Adrenal gland (tissue), 12 donors: Measurements from ENCODE around the gene DCTD. TPM values are rescaled to one million over a fixed set of nuclear protein-coding genes. Genes with fewer than 3 reads are reported as not detected.

Source experiments
- DNase-seq, 7 donors: peaks; one replicate each; pipeline ENCODE4 v3.0.0-alpha.2; 2019 to 2020
- H3K27ac ChIP-seq, 5 donors: fragments of 200-600 bp; sonication (generic) in 4 of 5; 1 replicate in 3 of 5; 2 replicates in 2 of 5; pipeline versions ENCODE4 v1.5.1 to v1.8.0; 2016 to 2020; ENCODE audit warnings: mild to moderate bottlenecking in 1 of 5
- H3K27me3 ChIP-seq: fragments of 200-600 bp; 2 replicates; pipeline ENCODE4 v1.8.0; 2021
- H3K36me3 ChIP-seq, 2 donors: fragments of 200-600 bp; replicated peaks in 1 of 2; 1 replicate in 1 of 2; 2 replicates in 1 of 2; pipeline versions ENCODE4 v1.5.1 to v1.8.0; 2018 to 2022
- H3K4me1 ChIP-seq, 2 donors: fragments of 200-600 bp; replicated peaks in 1 of 2; 1 replicate in 1 of 2; 2 replicates in 1 of 2; pipeline versions ENCODE4 v1.5.1 to v1.8.0; 2018 to 2021
- H3K4me3 ChIP-seq, 4 donors: fragments of 200-600 bp; sonication (generic) in 3 of 4; one replicate each; pipeline ENCODE4 v1.5.1; 2016 to 2018
- H3K9me3 ChIP-seq, 3 donors: fragments of 200-600 bp; sonication (generic) in 1 of 3; replicated peaks in 1 of 3; 1 replicate in 2 of 3; 2 replicates in 1 of 3; pipeline versions ENCODE4 v1.5.1 to v1.8.0; 2016 to 2021
- POLR2A ChIP-seq, 2 donors: fragments of 450-650 bp; IDR thresholded peaks; one replicate each; pipeline ENCODE4 v1.6.1; 2017; ENCODE audit warnings: antibody characterized with exemption in 2 of 2, mild to moderate bottlenecking in 2 of 2, moderate library complexity in 1 of 2
- WGBS, 4 donors: extraction: QIAGEN DNeasy Blood & Tissue Kit in 2 of 4; methylation state at CpG; one replicate each; pipeline versions ENCODE4 v1.1.5 to v1.1.7; 2013 to 2017; 5-methylcytosine and 5-hydroxymethylcytosine counted together
- intact Hi-C, 2 donors: fragments of 100-400 bp; cut with DNase I; formaldehyde crosslinking; loops; one replicate each; pipeline versions ENCODE4 v1.14.1 to v1.15.0; 2022 to 2023
- polyA plus RNA-seq, 3 donors: library from polyadenylated mRNA; stranded (reverse); fragments of 200-250 nt in 2 of 3; fragments of 350-450 nt in 1 of 3; fragmentation: Illumina TruSeq in 1 of 3; extraction: RNeasy Lipid Tissue Mini Kit (QIAGEN cat#74804) in 1 of 3; gene quantifications; one replicate each; pipeline ENCODE4 v1.2.3, GENCODE V29; 2013 to 2014
- total RNA-seq, 9 donors: library from RNA; depleted of rRNA in 4 of 9; stranded (reverse); fragments of >200 nt in 4 of 9; fragments of 120-200 nt in 1 of 9; fragmentation: NEBNext Ultra II Directional in 1 of 9; extraction: Animal tissue kit (Norgen Biotek cat#: 25700) in 1 of 9; gene quantifications; one replicate each; pipeline versions ENCODE4 v1.1.0 to v1.2.4, GENCODE V29; 2013 to 2023
- TF ChIP-seq, protein P1 (sequence below), 6 experiments: fragments of 450-650 bp in 4 of 6; fragments of 200-600 bp in 2 of 6; sonication (generic) in 1 of 6; IDR thresholded peaks; 1 replicate in 5 of 6; 2 replicates in 1 of 6; pipeline versions ENCODE4 v1.5.1 to v1.8.0; 2016 to 2021; ENCODE audit warnings: antibody characterized with exemption in 6 of 6, mild to moderate bottlenecking in 2 of 6, moderate library complexity in 1 of 6
- donor health status: healthy with polysubstance abuse.
- donor health status: Bipolar disorder and iron deficiency.
- donor health status: DM: yes; HTN: yes; CAD: no.
- donor health status: DM: no; HTN: no; CAD: no.
- donor health status: DM: no; HTN: no; CAD: no.
- donor health status: DM: yes; HTN: yes; CAD: no.

Gene DCTD
- total and polyA plus RNA-seq, 12 donors = 54.5 to 254 (median 126) TPM

DNA sequence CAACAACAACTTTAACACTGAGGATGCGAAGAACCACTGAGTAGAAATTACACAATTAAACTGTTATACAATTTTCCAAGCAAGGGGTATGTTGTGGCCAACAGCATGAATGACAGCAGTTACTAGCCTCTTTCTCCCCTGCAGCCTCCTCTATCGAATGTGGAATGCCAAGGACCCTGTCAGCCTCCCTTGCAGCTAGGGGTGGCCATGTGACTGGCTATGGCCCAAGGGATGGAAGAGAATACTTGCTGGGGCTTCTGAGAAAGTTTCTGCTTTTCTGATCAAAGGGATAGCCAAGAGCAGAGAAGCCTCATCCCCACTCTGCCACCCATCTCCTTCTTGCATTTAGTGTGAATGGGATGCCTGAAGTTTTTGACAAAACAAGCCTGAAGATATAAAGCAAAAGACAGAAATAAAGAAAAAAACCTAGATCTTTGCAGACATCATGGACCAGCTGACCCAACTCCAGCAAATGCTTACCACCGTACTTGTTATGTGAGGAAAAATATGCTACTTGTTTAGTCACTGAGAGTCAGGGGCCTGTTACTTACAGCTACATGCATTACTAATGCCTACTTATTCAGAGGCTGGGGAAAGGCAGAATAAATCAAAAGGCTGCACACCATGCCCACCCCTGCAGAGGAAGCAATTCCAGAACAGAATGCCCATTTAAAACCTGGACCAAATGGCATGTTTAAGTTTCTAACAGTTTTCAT is 32.0 kb downstream of the DCTD start:
- peaks cover 0 to 4% (median 0%) of the 10 kb centered on the region in 3 donors for H3K9me3 ChIP-seq
- H3K36me3 ChIP-seq = peaks cover 0 to 21% of the 10 kb centered on the region in 2 donors
- no peaks in the 10 kb centered on the region for H3K27me3 ChIP-seq
- 83 to 95% (median 92%) methylated on average over 3 of the region's 3 CpGs for WGBS, 4 donors
- intact Hi-C loops = no loop called here
- peak overlapping the region in 1 of 5 donors; percentile 5 for H3K27ac ChIP-seq
- DNase-seq = peak in 1 of 7 donors; percentile 9
- no peak overlapping the region for H3K4me3 ChIP-seq
- TF ChIP-seq POLR2A (IDR thresholded peaks at IDR 0.05) = no peak
- TF ChIP-seq, protein P1, sequence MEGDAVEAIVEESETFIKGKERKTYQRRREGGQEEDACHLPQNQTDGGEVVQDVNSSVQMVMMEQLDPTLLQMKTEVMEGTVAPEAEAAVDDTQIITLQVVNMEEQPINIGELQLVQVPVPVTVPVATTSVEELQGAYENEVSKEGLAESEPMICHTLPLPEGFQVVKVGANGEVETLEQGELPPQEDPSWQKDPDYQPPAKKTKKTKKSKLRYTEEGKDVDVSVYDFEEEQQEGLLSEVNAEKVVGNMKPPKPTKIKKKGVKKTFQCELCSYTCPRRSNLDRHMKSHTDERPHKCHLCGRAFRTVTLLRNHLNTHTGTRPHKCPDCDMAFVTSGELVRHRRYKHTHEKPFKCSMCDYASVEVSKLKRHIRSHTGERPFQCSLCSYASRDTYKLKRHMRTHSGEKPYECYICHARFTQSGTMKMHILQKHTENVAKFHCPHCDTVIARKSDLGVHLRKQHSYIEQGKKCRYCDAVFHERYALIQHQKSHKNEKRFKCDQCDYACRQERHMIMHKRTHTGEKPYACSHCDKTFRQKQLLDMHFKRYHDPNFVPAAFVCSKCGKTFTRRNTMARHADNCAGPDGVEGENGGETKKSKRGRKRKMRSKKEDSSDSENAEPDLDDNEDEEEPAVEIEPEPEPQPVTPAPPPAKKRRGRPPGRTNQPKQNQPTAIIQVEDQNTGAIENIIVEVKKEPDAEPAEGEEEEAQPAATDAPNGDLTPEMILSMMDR (IDR thresholded peaks at IDR 0.05) = no peak
- H3K4me1 ChIP-seq = peaks cover 0 to 36% of the 10 kb centered on the region in 2 donors

DNA sequence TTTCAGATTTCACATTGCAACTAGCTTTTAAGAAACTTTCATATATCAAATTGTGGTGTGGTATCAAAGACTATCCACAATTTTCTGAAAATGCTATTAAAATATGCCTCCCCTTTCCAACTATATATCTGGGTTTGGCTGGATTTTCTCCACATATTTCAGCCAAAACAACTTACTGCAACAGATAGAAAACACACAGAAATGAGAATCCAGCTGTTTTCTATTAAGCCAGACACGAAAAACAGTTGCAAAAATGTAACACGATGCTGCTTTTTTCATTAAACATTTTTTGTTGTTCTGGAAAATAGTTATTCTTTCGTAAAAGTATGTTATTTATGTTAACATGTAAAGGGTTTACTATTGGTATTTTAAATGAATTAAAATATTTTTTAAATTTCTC is 33.1 kb downstream of the DCTD start:
- H3K36me3 ChIP-seq = peaks cover 0 to 11% of the 10 kb centered on the region in 2 donors
- 75 to 94% (median 88%) methylated on average over 3 of the region's 3 CpGs for WGBS, 4 donors
- H3K9me3 ChIP-seq = peaks cover 0 to 4% (median 0%) of the 10 kb centered on the region in 3 donors
- TF ChIP-seq, protein P1 (IDR thresholded peaks at IDR 0.05) = no peak
- no peak for TF ChIP-seq POLR2A (IDR thresholded peaks at IDR 0.05)
- no peak for DNase-seq
- H3K27ac ChIP-seq = no peak overlapping the region
- H3K4me1 ChIP-seq = peaks cover 0 to 42% of the 10 kb centered on the region in 2 donors
- intact Hi-C loops = no loop called here
- H3K4me3 ChIP-seq = no peak overlapping the region
- no peaks in the 10 kb centered on the region for H3K27me3 ChIP-seq

DNA sequence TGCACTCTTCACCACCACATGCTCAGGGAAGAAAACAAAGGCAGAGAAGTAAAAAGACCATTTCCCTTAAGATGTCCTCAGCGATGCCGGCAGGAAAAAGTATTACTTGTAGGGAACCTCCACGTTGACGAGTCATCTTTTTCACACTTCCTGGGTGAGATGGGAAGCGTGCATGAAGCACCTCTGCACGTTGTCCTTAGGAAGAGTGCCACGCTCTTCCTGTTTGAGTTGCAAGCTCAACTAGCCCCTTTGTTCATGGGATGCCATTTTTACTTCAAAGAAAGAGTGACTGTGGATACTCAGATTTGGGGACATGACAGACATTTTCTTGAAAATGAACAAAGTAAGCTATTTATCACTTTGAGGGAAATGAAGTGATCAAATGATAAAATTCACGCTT is 33.8 kb downstream of the DCTD start:
- DNase-seq = peak in 1 of 7 donors; percentile 15
- TF ChIP-seq, protein P1 (IDR thresholded peaks at IDR 0.05) = no peak
- no peak for TF ChIP-seq POLR2A (IDR thresholded peaks at IDR 0.05)
- no peak overlapping the region for H3K4me3 ChIP-seq
- intact Hi-C loops = no loop called here
- H3K9me3 ChIP-seq = peaks cover 0 to 4% (median 0%) of the 10 kb centered on the region in 3 donors
- H3K27ac ChIP-seq = no peak overlapping the region
- peaks cover 0 to 45% of the 10 kb centered on the region in 2 donors for H3K4me1 ChIP-seq
- WGBS, 4 donors = 94 to 95% (median 95%) methylated on average over 8 of the region's 8 CpGs
- H3K27me3 ChIP-seq = no peaks in the 10 kb centered on the region
- peaks cover 0 to 6% of the 10 kb centered on the region in 2 donors for H3K36me3 ChIP-seq

DNA sequence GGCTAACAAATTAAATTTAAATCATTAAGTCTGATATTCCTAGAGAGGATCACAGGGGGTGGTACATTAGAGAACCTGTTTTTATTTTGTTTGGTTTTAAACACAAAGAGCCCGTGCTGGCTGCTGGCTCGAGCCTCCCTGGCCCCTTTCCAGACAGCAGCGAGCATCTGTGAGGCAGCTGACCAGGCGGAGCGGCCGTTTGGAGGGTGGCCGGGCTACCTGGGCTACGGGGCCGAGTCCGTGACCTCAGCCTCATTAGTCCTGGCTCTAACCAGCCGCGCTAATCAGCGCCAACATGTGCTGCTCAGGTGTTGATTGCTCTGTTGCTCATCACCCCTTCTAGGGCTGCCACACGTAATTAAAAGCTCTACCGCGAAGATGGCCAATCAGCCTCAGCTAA is 35.3 kb downstream of the DCTD start:
- Histone ChIP-seq H3K36me3 (peaks cover 0 to 6% of the 10 kb centered on the region in 2 donors), H3K27me3 (no peaks in the 10 kb centered on the region), H3K4me1 (peaks cover 0 to 46% of the 10 kb centered on the region in 2 donors), H3K4me3 (no peak overlapping the region), H3K27ac (no peak overlapping the region), H3K9me3 (peaks cover 0 to 4% (median 0%) of the 10 kb centered on the region in 3 donors)
- intact Hi-C loops = no loop called here
- no peak for TF ChIP-seq POLR2A (IDR thresholded peaks at IDR 0.05)
- TF ChIP-seq, protein P1 (IDR thresholded peaks at IDR 0.05) = no peak
- DNase-seq = peak; percentile 44 to 74 (median 62)
- WGBS, 4 donors = 32 to 53% (median 39%) methylated on average over 13 to 16 of the region's 16 CpGs
